ENCODE measurements around the gene DOK6. TPM values are rescaled to one million over a fixed set of nuclear protein-coding genes. Genes with fewer than 3 reads are reported as not detected.

Gene DOK6
- total RNA-seq, 6 donors from 2014 or later, result 0.89 to 6.1 (median 1.9) TPM

DNA sequence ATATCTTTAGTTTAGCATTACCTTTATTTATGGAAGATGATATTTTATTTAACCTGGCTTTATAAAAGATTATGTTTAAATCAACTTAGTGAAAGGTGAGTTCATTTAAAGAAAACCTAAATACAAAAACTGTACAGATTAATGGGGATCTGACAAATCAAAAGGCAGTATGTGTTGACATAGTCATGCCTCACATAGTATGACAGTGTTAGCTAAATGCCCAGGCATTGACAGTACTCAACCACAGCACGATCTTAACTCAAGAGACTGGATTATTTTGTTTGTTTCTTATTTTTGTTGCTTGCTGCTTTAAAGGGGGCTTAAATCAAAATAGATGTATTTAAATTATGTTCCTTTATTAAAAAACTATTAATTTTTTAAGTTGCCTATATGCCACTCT lies 7.8 kb downstream of the DOK6 start:
- H3K27ac ChIP-seq, result no peak overlapping the region
- no peak for DNase-seq
- no peaks in the 10 kb centered on the region for H3K36me3 ChIP-seq
- no peak for TF ChIP-seq POLR2AphosphoS5 (IDR thresholded peaks at IDR 0.05)
- no peak for TF ChIP-seq EP300 (IDR thresholded peaks at IDR 0.05)
- no peak for TF ChIP-seq POLR2A (IDR thresholded peaks at IDR 0.05)
- TF ChIP-seq, protein P1, sequence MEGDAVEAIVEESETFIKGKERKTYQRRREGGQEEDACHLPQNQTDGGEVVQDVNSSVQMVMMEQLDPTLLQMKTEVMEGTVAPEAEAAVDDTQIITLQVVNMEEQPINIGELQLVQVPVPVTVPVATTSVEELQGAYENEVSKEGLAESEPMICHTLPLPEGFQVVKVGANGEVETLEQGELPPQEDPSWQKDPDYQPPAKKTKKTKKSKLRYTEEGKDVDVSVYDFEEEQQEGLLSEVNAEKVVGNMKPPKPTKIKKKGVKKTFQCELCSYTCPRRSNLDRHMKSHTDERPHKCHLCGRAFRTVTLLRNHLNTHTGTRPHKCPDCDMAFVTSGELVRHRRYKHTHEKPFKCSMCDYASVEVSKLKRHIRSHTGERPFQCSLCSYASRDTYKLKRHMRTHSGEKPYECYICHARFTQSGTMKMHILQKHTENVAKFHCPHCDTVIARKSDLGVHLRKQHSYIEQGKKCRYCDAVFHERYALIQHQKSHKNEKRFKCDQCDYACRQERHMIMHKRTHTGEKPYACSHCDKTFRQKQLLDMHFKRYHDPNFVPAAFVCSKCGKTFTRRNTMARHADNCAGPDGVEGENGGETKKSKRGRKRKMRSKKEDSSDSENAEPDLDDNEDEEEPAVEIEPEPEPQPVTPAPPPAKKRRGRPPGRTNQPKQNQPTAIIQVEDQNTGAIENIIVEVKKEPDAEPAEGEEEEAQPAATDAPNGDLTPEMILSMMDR (IDR thresholded peaks at IDR 0.05), result no peak
- no peak for ATAC-seq (ENCODE audit: low FRiP score in 2 of 2)
- H3K4me1 ChIP-seq, result no peaks in the 10 kb centered on the region
- H3K9me3 ChIP-seq, result no peaks in the 10 kb centered on the region
- 81 to 84% methylated on average over 1 of the region's 1 CpG for WGBS, 2 donors
- H3K27me3 ChIP-seq, result peaks cover 0 to 4% (median 0%) of the 10 kb centered on the region in 4 donors
- H3K4me3 ChIP-seq, result no peak overlapping the region

DNA sequence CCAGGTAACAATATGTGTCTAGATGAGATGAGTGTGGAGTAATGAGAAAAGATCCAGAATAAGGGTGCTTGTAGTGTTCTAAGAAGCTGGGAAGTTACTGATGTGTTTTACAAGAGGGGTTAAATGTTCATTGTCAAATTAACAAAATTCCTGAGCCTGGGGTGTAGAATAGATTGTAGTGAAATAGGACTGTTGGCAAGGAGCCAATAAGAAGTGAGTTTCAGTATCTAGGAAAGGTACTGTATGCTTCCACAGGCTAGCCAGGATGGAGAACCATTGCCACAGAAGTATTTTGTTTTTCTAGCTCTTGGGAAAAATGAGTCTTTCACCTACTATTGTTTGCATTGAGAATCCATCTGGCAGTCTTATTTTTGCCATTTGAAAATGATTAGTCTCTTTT lies 10.5 kb downstream of the DOK6 start:
- H3K9me3 ChIP-seq, result no peaks in the 10 kb centered on the region
- DNase-seq (no peak), ATAC-seq (ENCODE audit: low FRiP score in 2 of 2) (no peak)
- H3K4me1 ChIP-seq, result no peaks in the 10 kb centered on the region
- H3K27me3 ChIP-seq, result no peaks in the 10 kb centered on the region
- H3K36me3 ChIP-seq, result no peaks in the 10 kb centered on the region
- no peak overlapping the region for H3K4me3 ChIP-seq
- TF ChIP-seq POLR2AphosphoS5 (IDR thresholded peaks at IDR 0.05) (no peak), EP300 (IDR thresholded peaks at IDR 0.05) (no peak), POLR2A (IDR thresholded peaks at IDR 0.05) (no peak)
- TF ChIP-seq, protein P1 (IDR thresholded peaks at IDR 0.05), result no peak
- no peak overlapping the region for H3K27ac ChIP-seq

DNA sequence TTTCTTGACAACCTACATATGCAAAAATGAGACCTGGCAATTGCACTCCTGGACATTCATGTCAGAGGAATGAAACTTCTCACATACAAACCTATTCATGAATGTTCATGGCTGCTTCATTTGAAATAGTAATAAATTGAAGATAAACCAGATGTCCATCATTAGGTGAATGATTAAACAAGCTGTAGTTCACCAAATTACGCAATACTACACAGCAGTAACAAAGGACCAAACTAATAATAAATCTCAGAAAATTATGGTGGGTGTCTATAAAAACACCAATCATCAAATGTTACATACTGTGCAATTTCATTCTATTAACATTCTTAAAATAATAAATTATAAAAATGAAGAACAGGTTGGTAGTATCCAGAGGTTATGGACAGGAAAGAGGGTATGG lies 13.5 kb downstream of the DOK6 start:
- WGBS, 2 donors, result 87 to 89% methylated on average over 1 of the region's 1 CpG
- Histone ChIP-seq H3K4me1 (no peaks in the 10 kb centered on the region), H3K36me3 (no peaks in the 10 kb centered on the region), H3K9me3 (no peaks in the 10 kb centered on the region), H3K27me3 (no peaks in the 10 kb centered on the region), H3K27ac (no peak overlapping the region), H3K4me3 (no peak overlapping the region)
- no peak for TF ChIP-seq POLR2A (IDR thresholded peaks at IDR 0.05)
- TF ChIP-seq, protein P1 (IDR thresholded peaks at IDR 0.05), result no peak
- no peak for TF ChIP-seq EP300 (IDR thresholded peaks at IDR 0.05)
- TF ChIP-seq POLR2AphosphoS5 (IDR thresholded peaks at IDR 0.05), result no peak
- DNase-seq (no peak), ATAC-seq (ENCODE audit: low FRiP score in 2 of 2) (no peak)

DNA sequence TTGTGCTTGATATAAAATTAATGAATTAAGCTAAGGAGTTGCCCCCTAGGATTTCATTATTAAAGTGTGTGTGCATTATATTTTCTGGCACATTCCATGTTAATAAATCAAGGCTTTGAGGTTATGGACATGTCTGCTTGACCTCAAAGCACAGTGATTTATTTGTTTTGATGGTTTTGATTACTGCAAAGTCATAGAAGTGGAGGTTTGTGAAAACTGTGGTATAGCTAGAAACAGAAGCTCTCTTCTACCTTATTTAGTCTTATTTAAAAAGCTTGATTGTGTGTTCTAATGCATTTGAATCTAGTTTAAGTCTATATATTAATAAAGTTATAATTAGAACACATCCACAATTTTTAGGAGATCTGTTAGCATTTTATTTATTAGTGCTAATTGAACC lies 32.2 kb downstream of the DOK6 start:
- TF ChIP-seq EP300 (IDR thresholded peaks at IDR 0.05) (no peak), POLR2AphosphoS5 (IDR thresholded peaks at IDR 0.05) (no peak)
- TF ChIP-seq, protein P1 (IDR thresholded peaks at IDR 0.05), result no peak
- DNase-seq, result no peak
- no peak overlapping the region for H3K27ac ChIP-seq
- no peaks in the 10 kb centered on the region for H3K9me3 ChIP-seq
- no peaks in the 10 kb centered on the region for H3K4me1 ChIP-seq
- H3K36me3 ChIP-seq, result no peaks in the 10 kb centered on the region
- no peaks in the 10 kb centered on the region for H3K27me3 ChIP-seq
- no peak overlapping the region for H3K4me3 ChIP-seq
- no peak for ATAC-seq (ENCODE audit: low FRiP score in 2 of 2)

DNA sequence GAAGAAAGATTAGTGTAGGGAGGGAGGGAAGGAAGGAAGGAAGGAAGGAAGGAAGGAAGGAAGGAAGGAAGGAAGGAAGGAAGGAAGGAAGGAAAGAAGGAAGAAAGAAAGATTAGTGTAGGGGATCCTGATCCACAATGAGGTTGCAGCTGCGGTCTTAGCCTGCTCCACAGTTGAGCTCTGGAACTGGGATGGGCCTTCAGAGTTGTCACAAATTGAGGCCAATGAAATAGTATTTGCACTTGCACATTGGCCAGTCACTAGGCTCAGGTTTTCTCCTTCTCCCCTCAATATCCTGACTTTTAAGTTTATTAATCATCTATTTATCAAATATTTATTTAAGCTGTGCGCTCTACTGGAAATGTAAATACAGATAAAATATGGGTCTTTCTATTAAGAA lies 34.3 kb downstream of the DOK6 start:
- TF ChIP-seq, protein P1 (IDR thresholded peaks at IDR 0.05), result no peak
- no peak for TF ChIP-seq EP300 (IDR thresholded peaks at IDR 0.05)
- no peak for TF ChIP-seq POLR2A (IDR thresholded peaks at IDR 0.05)
- no peak for TF ChIP-seq POLR2AphosphoS5 (IDR thresholded peaks at IDR 0.05)
- Histone ChIP-seq H3K27me3 (no peaks in the 10 kb centered on the region), H3K9me3 (peaks cover 0 to 11% (median 2%) of the 10 kb centered on the region in 4 donors), H3K27ac (no peak overlapping the region), H3K4me1 (no peaks in the 10 kb centered on the region), H3K36me3 (no peaks in the 10 kb centered on the region), H3K4me3 (no peak overlapping the region)
- 79 to 90% methylated on average over 2 of the region's 2 CpGs for WGBS, 2 donors
- DNase-seq, result no peak
- no peak for ATAC-seq (ENCODE audit: low FRiP score in 2 of 2)
